HCT116 (cell line): ENCODE results near the gene UBE2O. TPM values are rescaled to one million over a fixed set of nuclear protein-coding genes. Genes with fewer than 3 reads are reported as not detected.

Experiments
- ATAC-seq: fragments of 200-7000 bp; cut with Tn5 transposase; 2 replicates; pipeline ENCODE4 v1.9.1; 2020; ENCODE audit warnings: mild to moderate bottlenecking, moderate library complexity
- BruUV-seq: library from RNA; stranded (reverse); fragments of 400-500 nt; replicated peaks from 2 replicates; lab custom pipeline; 2021; lab: Mats Ljungman, UMichigan
- CTCF ChIA-PET: fragments of 300-600 bp; sonication (Branson Sonifier 250); formaldehyde crosslinking; loops from one replicate; lab custom pipeline; 2021; ENCODE audit warnings: antibody characterized with exemption; lab: Charles Lee
- POLR2A ChIA-PET: fragments of 300-600, 350-600 bp; sonication (Branson Sonifier 250); formaldehyde crosslinking; loops from one replicate; lab custom pipeline; 2021; ENCODE audit warnings: antibody characterized with exemption; lab: Charles Lee
- RAD21 ChIA-PET, 2 experiments: fragments of 300-600 bp; sonication (Branson Sonifier 250); formaldehyde crosslinking; loops; one replicate each; lab custom pipeline; 2023; ENCODE audit warnings: low total read pairs in 2 of 2; ENCODE audit not compliant: uncharacterized antibody in 2 of 2, unreplicated experiment in 2 of 2, low non-redundant PET in 1 of 2; lab: Charles Lee
- DNase-seq: peaks from one replicate; pipeline ENCODE4 v3.0.0-alpha.2; 2010; ENCODE audit warnings: low read depth, low spot score
- H2AFZ ChIP-seq: fragments of 200-600 bp; shearing (Covaris generic), sonication (generic); 2 replicates; pipeline ENCODE4 v1.6.1; 2017; ENCODE audit warnings: low read depth, mixed run types, mixed read lengths, antibody characterized with exemption, low read length; ENCODE audit not compliant: poor library complexity, severe bottlenecking
- H3K27ac ChIP-seq: 2 replicates; pipeline ENCODE4 v1.5.1; 2012; ENCODE audit warnings: low read depth, low read length
- H3K27me3 ChIP-seq: fragments of 200-600 bp; sonication (generic); 2 replicates; pipeline ENCODE4 v1.6.1; 2016; ENCODE audit warnings: mixed run types, low read length, mixed read lengths; ENCODE audit not compliant: insufficient read depth
- H3K36me3 ChIP-seq, 2 experiments: fragments of 200-500 bp in 1 of 2; fragments of 200-600 bp in 1 of 2; sonication (Bioruptor generic) in 1 of 2; sonication (generic) in 1 of 2; 2 replicates each; pipeline versions ENCODE4 v1.5.1 to v1.6.1; 2014 to 2016; ENCODE audit warnings: low read length in 2 of 2, inconsistent platforms in 1 of 2, mixed read lengths in 1 of 2, mixed run types in 1 of 2; ENCODE audit not compliant: insufficient read depth in 2 of 2, control insufficient read depth in 1 of 2
- H3K4me1 ChIP-seq, 2 experiments: fragments of 200-600 bp in 1 of 2; sonication (generic) in 1 of 2; 2 replicates each; pipeline versions ENCODE4 v1.5.1 to v1.6.1; 2012 to 2017; ENCODE audit warnings: low read length in 2 of 2, inconsistent platforms in 1 of 2, mild to moderate bottlenecking in 1 of 2, mixed read lengths in 1 of 2, mixed run types in 1 of 2, moderate library complexity in 1 of 2; ENCODE audit not compliant: insufficient read depth in 2 of 2, control insufficient read depth in 1 of 2
- H3K4me2 ChIP-seq: fragments of 200-600 bp; sonication (generic); 2 replicates; pipeline ENCODE4 v1.6.1; 2017; ENCODE audit warnings: mixed run types, low read length, mixed read lengths
- H3K4me3 ChIP-seq, 2 experiments: fragments of 200-600 bp in 1 of 2; sonication (generic) in 1 of 2; replicated peaks in 1 of 2; 2 replicates each; pipeline ENCODE4 v1.5.1; 2011 to 2016; ENCODE audit warnings: low read length in 2 of 2, control low read depth in 1 of 2, low read depth in 1 of 2, mild to moderate bottlenecking in 1 of 2, mixed read lengths in 1 of 2, mixed run types in 1 of 2
- H3K79me2 ChIP-seq: fragments of 200-600 bp; sonication (generic); 2 replicates; pipeline ENCODE4 v1.6.1; 2017; ENCODE audit warnings: mild to moderate bottlenecking, mixed run types, low read length, moderate library complexity, mixed read lengths; ENCODE audit not compliant: insufficient read depth
- H3K9ac ChIP-seq: fragments of 200-600 bp; sonication (generic); 2 replicates; pipeline ENCODE4 v1.6.1; 2016; ENCODE audit warnings: low read length, mixed read lengths
- H3K9me2 ChIP-seq: fragments of 200-600 bp; sonication (generic), shearing (Covaris generic); 2 replicates; pipeline ENCODE4 v1.6.1; 2017; ENCODE audit warnings: mixed run types, mild to moderate bottlenecking, moderate library complexity; ENCODE audit not compliant: insufficient read depth
- H3K9me3 ChIP-seq, 2 experiments: fragments of 200-500 bp in 1 of 2; fragments of 200-600 bp in 1 of 2; sonication (Bioruptor generic) in 1 of 2; sonication (generic) in 1 of 2; 2 replicates each; pipeline ENCODE4 v1.6.1; 2014 to 2017; ENCODE audit warnings: low read length in 2 of 2, mixed read lengths in 2 of 2, inconsistent platforms in 1 of 2, low read depth in 1 of 2, mild to moderate bottlenecking in 1 of 2, mixed run types in 1 of 2, moderate library complexity in 1 of 2; ENCODE audit not compliant: control insufficient read depth in 1 of 2, insufficient read depth in 1 of 2
- H4K20me1 ChIP-seq: fragments of 200-600 bp; sonication (generic), shearing (Covaris generic); 2 replicates; pipeline ENCODE4 v1.6.1; 2017; ENCODE audit warnings: mixed run types, mild to moderate bottlenecking, moderate library complexity; ENCODE audit not compliant: insufficient read depth
- EGR1 ChIP-seq: IDR thresholded peaks from 2 replicates; pipeline ENCODE4 v1.6.1; 2012; ENCODE audit warnings: low read depth
- ELF1 ChIP-seq: IDR thresholded peaks from 2 replicates; pipeline ENCODE4 v1.6.1; 2012; ENCODE audit warnings: low read depth, borderline replicate concordance
- EZH2 ChIP-seq: fragments of 200-600 bp; sonication (generic); IDR thresholded peaks from 2 replicates; pipeline ENCODE4 v1.6.1; 2017; ENCODE audit warnings: antibody characterized with exemption, mixed run types
- EZH2phosphoT487 ChIP-seq: fragments of 200-600 bp; IDR thresholded peaks from 2 replicates; pipeline ENCODE4 v1.6.1; 2018; ENCODE audit warnings: antibody characterized with exemption, borderline replicate concordance
- JUND ChIP-seq: IDR thresholded peaks from 2 replicates; pipeline ENCODE4 v1.6.1; 2012
- POLR2A ChIP-seq: IDR thresholded peaks from 2 replicates; pipeline ENCODE4 v1.7.0; 2011; ENCODE audit warnings: borderline replicate concordance; ENCODE audit not compliant: insufficient read depth, insufficient read length; ENCODE audit errors: extremely low read depth
- RAD21 ChIP-seq: IDR thresholded peaks from 2 replicates; pipeline ENCODE4 v1.6.1; 2012; ENCODE audit warnings: low read depth, mild to moderate bottlenecking
- SP1 ChIP-seq: IDR thresholded peaks from 2 replicates; pipeline ENCODE4 v1.6.1; 2012; ENCODE audit warnings: low read depth
- TCF7L2 ChIP-seq: IDR thresholded peaks from 2 replicates; pipeline ENCODE4 v1.7.0; 2011; ENCODE audit warnings: borderline replicate concordance, inconsistent platforms; ENCODE audit not compliant: insufficient read depth, insufficient read length; ENCODE audit errors: extremely low read depth
- intact Hi-C: fragments of 100-400 bp; cut with micrococcal nuclease; formaldehyde crosslinking; loops from 2 replicates; pipeline ENCODE4 v1.10.0; 2022
- total RNA-seq: library from RNA; stranded (reverse); gene quantifications from one replicate; pipeline ENCODE4 v1.2.1, GENCODE V29; 2021; ENCODE audit not compliant: unreplicated experiment
- TF ChIP-seq, protein P1 (sequence below), 3 experiments: fragments of 200-600 bp in 1 of 3; sonication (generic) in 1 of 3; IDR thresholded peaks in 2 of 3; conservative IDR thresholded peaks in 1 of 3; 2 replicates each; pipeline ENCODE4 v1.5.1; 2012 to 2017; ENCODE audit warnings: low read depth in 2 of 3, low read length in 2 of 3, antibody characterized with exemption in 1 of 3, borderline replicate concordance in 1 of 3, control low read depth in 1 of 3, mild to moderate bottlenecking in 1 of 3, mixed read lengths in 1 of 3, mixed run types in 1 of 3, moderate library complexity in 1 of 3; ENCODE audit not compliant: insufficient read depth in 1 of 3
- TF ChIP-seq, protein P2 (sequence below): IDR thresholded peaks from 2 replicates; pipeline ENCODE4 v1.6.1; 2012; ENCODE audit warnings: low read depth
- TF ChIP-seq, protein P3 (sequence below): IDR thresholded peaks from 2 replicates; pipeline ENCODE4 v1.6.1; 2012

Gene UBE2O
- total RNA-seq, 1 experiment from 2014 or later = 59.1 TPM

DNA sequence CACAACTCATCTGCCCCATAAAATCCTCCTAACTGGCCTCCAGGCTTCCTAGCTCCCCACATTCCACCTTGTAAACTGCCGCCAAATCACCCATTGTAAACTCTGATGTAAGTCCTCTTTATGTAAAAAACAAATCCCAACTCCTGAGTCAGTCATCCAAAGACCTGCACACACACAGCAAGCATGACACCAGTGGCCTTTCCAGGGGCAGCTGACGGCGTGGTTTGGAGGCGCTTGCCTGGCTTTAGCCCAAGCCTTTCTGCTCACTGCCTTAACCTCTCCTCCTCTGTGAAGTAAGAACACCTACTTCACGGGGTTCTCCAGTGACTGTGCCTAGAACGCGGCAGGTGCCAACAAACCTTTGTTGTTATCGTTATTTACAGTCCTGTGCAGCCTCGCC is 14.0 kb downstream of the UBE2O start:
- Histone ChIP-seq H3K79me2 (peaks cover 97% of the 10 kb centered on the region), H3K9me3 (no peaks in the 10 kb centered on the region), H3K27ac (no peak overlapping the region), H2AFZ (no peak overlapping the region), H3K4me3 (no peak overlapping the region), H3K4me2 (no peak overlapping the region), H3K27me3 (no peaks in the 10 kb centered on the region), H3K9me2 (no peaks in the 10 kb centered on the region), H3K36me3 (no peaks in the 10 kb centered on the region), H3K4me1 (peaks cover 0 to 32% of the 10 kb centered on the region in 2 experiments; a peak in 1 of 4 replicates), H3K9ac (no peak overlapping the region), H4K20me1 (peaks cover 5% of the 10 kb centered on the region; the same call in 1 of the 2 replicates)
- intact Hi-C loops = no loop called here
- TF ChIP-seq, protein P1, sequence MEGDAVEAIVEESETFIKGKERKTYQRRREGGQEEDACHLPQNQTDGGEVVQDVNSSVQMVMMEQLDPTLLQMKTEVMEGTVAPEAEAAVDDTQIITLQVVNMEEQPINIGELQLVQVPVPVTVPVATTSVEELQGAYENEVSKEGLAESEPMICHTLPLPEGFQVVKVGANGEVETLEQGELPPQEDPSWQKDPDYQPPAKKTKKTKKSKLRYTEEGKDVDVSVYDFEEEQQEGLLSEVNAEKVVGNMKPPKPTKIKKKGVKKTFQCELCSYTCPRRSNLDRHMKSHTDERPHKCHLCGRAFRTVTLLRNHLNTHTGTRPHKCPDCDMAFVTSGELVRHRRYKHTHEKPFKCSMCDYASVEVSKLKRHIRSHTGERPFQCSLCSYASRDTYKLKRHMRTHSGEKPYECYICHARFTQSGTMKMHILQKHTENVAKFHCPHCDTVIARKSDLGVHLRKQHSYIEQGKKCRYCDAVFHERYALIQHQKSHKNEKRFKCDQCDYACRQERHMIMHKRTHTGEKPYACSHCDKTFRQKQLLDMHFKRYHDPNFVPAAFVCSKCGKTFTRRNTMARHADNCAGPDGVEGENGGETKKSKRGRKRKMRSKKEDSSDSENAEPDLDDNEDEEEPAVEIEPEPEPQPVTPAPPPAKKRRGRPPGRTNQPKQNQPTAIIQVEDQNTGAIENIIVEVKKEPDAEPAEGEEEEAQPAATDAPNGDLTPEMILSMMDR (IDR thresholded peaks at IDR 0.05 in 2 of 3, conservative IDR thresholded peaks at IDR 0.05 in 1 of 3; ENCODE audit: borderline replicate concordance in 1 of 3, insufficient read depth in 1 of 3, low read depth in 2 of 3, low read length in 2 of 3) = no peak
- no peak for TF ChIP-seq EZH2
- ChIA-PET CTCF (no interaction called here), POLR2A (no interaction called here), RAD21 (no interaction called here)
- no peak for DNase-seq
- ATAC-seq = no peak
- no TSS peak for BruUV-seq

DNA sequence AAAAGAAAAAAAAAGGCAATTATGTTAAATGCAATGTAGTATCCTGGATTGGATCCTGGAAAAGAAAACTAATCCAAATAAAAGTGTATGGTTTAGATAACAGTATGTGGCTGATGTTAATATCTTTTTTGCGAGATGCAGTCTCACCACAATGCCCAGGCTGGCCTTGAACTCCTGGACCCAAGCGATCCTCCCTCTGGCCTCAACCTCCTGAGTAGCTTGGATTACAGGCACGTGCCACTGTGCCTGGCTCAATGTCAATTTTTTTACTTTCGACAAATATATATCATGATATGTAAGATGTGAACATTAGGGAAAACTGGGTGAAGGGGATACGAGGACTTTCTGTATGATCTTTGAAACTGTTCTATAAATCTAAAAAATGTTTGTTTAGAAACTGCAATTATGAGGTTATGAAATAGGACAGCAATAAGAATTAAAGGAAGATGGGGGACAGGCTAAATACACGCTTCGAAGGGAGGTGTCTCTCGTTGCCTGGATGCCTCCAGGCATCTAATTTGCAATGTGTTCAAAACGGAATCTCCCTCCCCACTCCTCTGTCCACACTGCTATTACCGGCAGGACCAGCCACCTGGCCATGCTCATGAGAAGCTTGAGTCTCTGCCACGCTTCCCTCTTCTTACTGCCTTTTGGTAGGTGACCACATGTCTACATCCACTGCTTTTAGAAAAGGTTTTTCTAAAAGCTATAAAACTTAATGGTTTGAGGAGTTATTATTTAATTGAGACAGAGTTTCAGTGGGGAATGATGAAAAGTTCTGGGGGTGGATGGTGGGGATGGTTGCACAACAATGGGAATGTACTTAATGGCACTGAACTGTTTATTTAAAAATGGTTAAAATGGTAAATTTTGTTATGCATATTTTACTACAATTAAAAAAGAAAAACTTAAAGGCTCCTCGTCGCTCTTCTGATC is 15.2 kb downstream of the UBE2O start:
- ChIA-PET POLR2A (no interaction called here), RAD21 (no interaction called here), CTCF (no interaction called here)
- H3K4me1 ChIP-seq = peaks cover 0 to 29% of the 10 kb centered on the region in 2 experiments; a peak in 1 of 4 replicates
- peaks cover 11% of the 10 kb centered on the region; the same call in 1 of the 2 replicates for H4K20me1 ChIP-seq
- no peak for ATAC-seq
- no peak overlapping the region for H3K4me3 ChIP-seq
- BruUV-seq = no TSS peak
- no peak overlapping the region for H3K4me2 ChIP-seq
- no peak for DNase-seq
- no peaks in the 10 kb centered on the region for H3K9me2 ChIP-seq
- H3K79me2 ChIP-seq = peaks cover 97% of the 10 kb centered on the region
- no peak overlapping the region for H3K27ac ChIP-seq
- intact Hi-C loops = no loop called here
- H2AFZ ChIP-seq = no peak overlapping the region
- no peak overlapping the region for H3K9ac ChIP-seq
- no peaks in the 10 kb centered on the region for H3K27me3 ChIP-seq
- no peaks in the 10 kb centered on the region for H3K9me3 ChIP-seq
- no peaks in the 10 kb centered on the region for H3K36me3 ChIP-seq
- TF ChIP-seq POLR2A (no peak), SP1 (no peak), JUND (no peak), TCF7L2 (no peak), RAD21 (no peak), EZH2phosphoT487 (no peak), ELF1 (no peak), EGR1 (no peak)
- TF ChIP-seq, protein P2, sequence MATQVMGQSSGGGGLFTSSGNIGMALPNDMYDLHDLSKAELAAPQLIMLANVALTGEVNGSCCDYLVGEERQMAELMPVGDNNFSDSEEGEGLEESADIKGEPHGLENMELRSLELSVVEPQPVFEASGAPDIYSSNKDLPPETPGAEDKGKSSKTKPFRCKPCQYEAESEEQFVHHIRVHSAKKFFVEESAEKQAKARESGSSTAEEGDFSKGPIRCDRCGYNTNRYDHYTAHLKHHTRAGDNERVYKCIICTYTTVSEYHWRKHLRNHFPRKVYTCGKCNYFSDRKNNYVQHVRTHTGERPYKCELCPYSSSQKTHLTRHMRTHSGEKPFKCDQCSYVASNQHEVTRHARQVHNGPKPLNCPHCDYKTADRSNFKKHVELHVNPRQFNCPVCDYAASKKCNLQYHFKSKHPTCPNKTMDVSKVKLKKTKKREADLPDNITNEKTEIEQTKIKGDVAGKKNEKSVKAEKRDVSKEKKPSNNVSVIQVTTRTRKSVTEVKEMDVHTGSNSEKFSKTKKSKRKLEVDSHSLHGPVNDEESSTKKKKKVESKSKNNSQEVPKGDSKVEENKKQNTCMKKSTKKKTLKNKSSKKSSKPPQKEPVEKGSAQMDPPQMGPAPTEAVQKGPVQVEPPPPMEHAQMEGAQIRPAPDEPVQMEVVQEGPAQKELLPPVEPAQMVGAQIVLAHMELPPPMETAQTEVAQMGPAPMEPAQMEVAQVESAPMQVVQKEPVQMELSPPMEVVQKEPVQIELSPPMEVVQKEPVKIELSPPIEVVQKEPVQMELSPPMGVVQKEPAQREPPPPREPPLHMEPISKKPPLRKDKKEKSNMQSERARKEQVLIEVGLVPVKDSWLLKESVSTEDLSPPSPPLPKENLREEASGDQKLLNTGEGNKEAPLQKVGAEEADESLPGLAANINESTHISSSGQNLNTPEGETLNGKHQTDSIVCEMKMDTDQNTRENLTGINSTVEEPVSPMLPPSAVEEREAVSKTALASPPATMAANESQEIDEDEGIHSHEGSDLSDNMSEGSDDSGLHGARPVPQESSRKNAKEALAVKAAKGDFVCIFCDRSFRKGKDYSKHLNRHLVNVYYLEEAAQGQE = no peak
- TF ChIP-seq, protein P3, sequence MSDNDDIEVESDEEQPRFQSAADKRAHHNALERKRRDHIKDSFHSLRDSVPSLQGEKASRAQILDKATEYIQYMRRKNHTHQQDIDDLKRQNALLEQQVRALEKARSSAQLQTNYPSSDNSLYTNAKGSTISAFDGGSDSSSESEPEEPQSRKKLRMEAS = no peak
